Epithelial cell of esophagus (primary cell): ENCODE data around the gene DLGAP1.

Experiments
- DNase-seq: peaks from one replicate; pipeline ENCODE4 v3.0.0; 2010; ENCODE audit warnings: low read depth
- H3K4me3 ChIP-seq: 2 replicates; pipeline ENCODE4 v1.5.1; 2011; ENCODE audit warnings: mild to moderate bottlenecking, low read length, control low read depth
- CTCF ChIP-seq: IDR thresholded peaks from 2 replicates; pipeline ENCODE4 v1.5.1; 2011; ENCODE audit warnings: low read depth, mild to moderate bottlenecking, low read length, control low read depth, inconsistent platforms; ENCODE audit not compliant: insufficient read depth; ENCODE audit errors: missing control alignments

DLGAP1 gene

GRCh38 chr18:4224031-4224704 is 230.9 kb downstream of the DLGAP1 start:
- TF ChIP-seq CTCF = no peak
- H3K4me3 ChIP-seq = no peak overlapping the region
- no peak for DNase-seq

GRCh38 chr18:4211111-4211837 is 243.8 kb downstream of the DLGAP1 start:
- no peak for TF ChIP-seq CTCF
- no peak for DNase-seq
- no peak overlapping the region for H3K4me3 ChIP-seq

- no peak for TF ChIP-seq CTCF
- no peak for DNase-seq
These were observed 246.7 kb downstream of the DLGAP1 start for GRCh38 chr18:4208366-4208765.

GRCh38 chr18:4207383-4207985 is 247.6 kb downstream of the DLGAP1 start:
- DNase-seq = no peak
- TF ChIP-seq CTCF = no peak
- no peak overlapping the region for H3K4me3 ChIP-seq

More at GRCh38 chr18:4208366-4208765, 246.7 kb downstream of the DLGAP1 start:
- no peak overlapping the region for H3K4me3 ChIP-seq

- no peak overlapping the region for H3K4me3 ChIP-seq
- no peak for DNase-seq
- TF ChIP-seq CTCF = no peak
These were observed 250.7 kb downstream of the DLGAP1 start for GRCh38 chr18:4204438-4204720.

- H3K4me3 ChIP-seq = no peak overlapping the region
- TF ChIP-seq CTCF = no peak
- DNase-seq = no peak
These were observed 251.3 kb downstream of the DLGAP1 start for GRCh38 chr18:4203568-4204437.
